GM12891 (cell line): ENCODE measurements around the gene HSD3B7.

ENCODE experiments used
- POLR2A ChIP-seq: IDR thresholded peaks from 2 replicates; pipeline ENCODE4 v1.6.1; 2011; ENCODE audit warnings: low read depth, low read length, control low read depth
- POLR2AphosphoS5 ChIP-seq: IDR thresholded peaks from 2 replicates; pipeline ENCODE4 v1.6.1; 2011; ENCODE audit warnings: low read depth, low read length, control low read depth
- SPI1 ChIP-seq: IDR thresholded peaks from 2 replicates; pipeline ENCODE4 v1.6.1; 2011; ENCODE audit warnings: low read depth, low read length, control low read depth

- TF ChIP-seq POLR2AphosphoS5, result no peak
- TF ChIP-seq POLR2A, result no peak
- TF ChIP-seq SPI1, result no peak
These were observed 18.7 kb downstream of the HSD3B7 start for GRCh38 chr16:31003744-31004143.
